ENCODE data around the gene UCN2. TPM values are rescaled to one million over a fixed set of nuclear protein-coding genes. Genes with fewer than 3 reads are reported as not detected.

Gene UCN2
- total and polyA plus RNA-seq, 9 of the 15 experiments (the other 6 are each of a cell fraction or from before 2014, with no cell fraction given) = 0.08 to 0.11 TPM; not detected in 7

- no peak for FAIRE-seq
- TF ChIP-seq MAFK (IDR thresholded peaks at IDR 0.05; ENCODE audit: low read length) (no peak), TCF3 (CRISPR knock-in tag; IDR thresholded peaks at IDR 0.05) (0 out of 2 replicates have a peak, but pooled peaks have one; percentile 27), TCF7 (IDR thresholded peaks at IDR 0.05; ENCODE audit: borderline replicate concordance) (no peak), DACH1 (IDR thresholded peaks at IDR 0.05; ENCODE audit: partially characterized antibody) (no peak), ESRRB (CRISPR knock-in tag; IDR thresholded peaks at IDR 0.05; ENCODE audit: borderline replicate concordance) (no peak), CBFA2T3 (IDR thresholded peaks at IDR 0.05) (peak; percentile 60), GTF2E2 (tag; IDR thresholded peaks at IDR 0.05) (no peak), ZNF23 (CRISPR knock-in tag; IDR thresholded peaks at IDR 0.05) (no peak), ZNF384 (IDR thresholded peaks at IDR 0.05; ENCODE audit: low read depth, low read length) (no peak), TSHZ1 (CRISPR knock-in tag; IDR thresholded peaks at IDR 0.05) (no peak), TEAD2 (tag; IDR thresholded peaks at IDR 0.05) (no peak), SRSF3 (IDR thresholded peaks at IDR 0.05; ENCODE audit: insufficient read depth, low read length) (no peak)
These were observed 29.0 kb upstream of the UCN2 start for GRCh38 chr3:48592519-48593087.

More at GRCh38 chr3:48592519-48593087, 29.0 kb upstream of the UCN2 start:
- H2AFZ ChIP-seq (ENCODE audit: low read depth, low read length) = no peak overlapping the region
- H3K36me3 ChIP-seq (ENCODE audit: control insufficient read depth, insufficient read depth, low read length) = 0 out of 3 replicates have a peak, but pooled peaks cover 4% of the 10 kb centered on the region
- peaks cover 12 to 48% of the 10 kb centered on the region in 2 experiments; a peak in 4 of 5 replicates for H3K4me1 ChIP-seq (replicated peaks in 1 of 2; ENCODE audit: control insufficient read depth in 2 of 2, insufficient read depth in 2 of 2, low read length in 2 of 2)
- no peak overlapping the region for H3K27ac ChIP-seq (ENCODE audit: extremely low read depth, low read depth, low read length)
- H3K4me2 ChIP-seq (ENCODE audit: insufficient read depth, low read length) = no peak overlapping the region
- DNase-seq (ENCODE audit: extremely low read depth in 1 of 4, low spot score in 3 of 4) = peak in 1 of 4 experiments; percentile 27
- CTCF ChIA-PET (ENCODE audit: low intra/inter-chr PET ratio) = no interaction called here
- no peaks in the 10 kb centered on the region for H3K9me3 ChIP-seq (replicated peaks; ENCODE audit: control insufficient read depth, insufficient read depth, low read depth, low read length)
- intact Hi-C loops (cut with micrococcal nuclease) = no loop called here
- ATAC-seq = 0 out of 3 replicates have a peak, but pooled peaks have one; percentile 8
- peak overlapping the region in 1 of 2 experiments; percentile 68; a peak in 2 of 4 replicates for H3K9ac ChIP-seq (ENCODE audit: insufficient read depth in 1 of 2, low read depth in 2 of 2, low read length in 2 of 2)
- peaks cover 0 to 31% of the 10 kb centered on the region in 2 experiments; a peak in 3 of 5 replicates for H3K27me3 ChIP-seq (ENCODE audit: control insufficient read depth in 2 of 2, insufficient read depth in 2 of 2, low read length in 2 of 2)
- no TSS peak for BruUV-seq (replicated peaks)
- in situ Hi-C loops (cut with MboI) = no loop called here
- POLR2A ChIA-PET = interaction anchor here (1.0 kb wide), 1 partner anchor 153 kb away, joined by 4 read pairs; no protein-coding TSS in a partner anchor
- H3K9me1 ChIP-seq (ENCODE audit: control insufficient read depth, insufficient read depth, low read length) = no peaks in the 10 kb centered on the region
- WGBS (ENCODE audit: insufficient coverage, low coverage, missing lambda C conversion rate) = 18% methylated on average over 12 of the region's 21 CpGs
- no peaks in the 10 kb centered on the region for H3K79me2 ChIP-seq (ENCODE audit: control insufficient read depth, insufficient read depth, low read length)
- H3K4me3 ChIP-seq = no peak overlapping the region
- no peaks in the 10 kb centered on the region for H4K20me1 ChIP-seq (replicated peaks; ENCODE audit: control insufficient read depth, insufficient read depth, low read length)

All from K562 (cell line).